GM20431 (cell line): ENCODE measurements around the gene TSEN34.
"Not testable (repeated sequence)": the region's sequence is repeated elsewhere in the genome, so short reads cannot be mapped to it uniquely, and the experiment has no call there.

Experiments
- in situ Hi-C: fragments of 300-500 bp; cut with MseI, MboI; formaldehyde crosslinking; loops from one replicate; pipeline ENCODE4 v1.15.0; 2020; ENCODE audit warnings: low sequenced_read_pairs; ENCODE audit not compliant: unreplicated experiment

Gene TSEN34

GRCh38 chr19:54183431-54183830 lies 7.7 kb upstream of the TSEN34 start:
- in situ Hi-C loops = no loop called here

- in situ Hi-C loops = no loop called here
Measured at GRCh38 chr19:54186351-54186750, 4.8 kb upstream of the TSEN34 start.

GRCh38 chr19:54186934-54187381 lies 4.2 kb upstream of the TSEN34 start:
- in situ Hi-C loops = no loop called here

GRCh38 chr19:54188215-54188871 lies 2.8 kb upstream of the TSEN34 start:
- in situ Hi-C loops = no loop called here

GRCh38 chr19:54189145-54189734 lies 1.9 kb upstream of the TSEN34 start, which contains the start of gene MBOAT7:
MBOAT7 (minus strand) TSS chr19:54189580; CDS start chr19:54188508, 1,072 bp downstream.
- in situ Hi-C loops = no loop called here

GRCh38 chr19:54189735-54190502 lies 1.2 kb upstream of the TSEN34 start:
- in situ Hi-C loops = no loop called here

- in situ Hi-C loops = no loop called here
Measured at GRCh38 chr19:54190503-54191010, 551 bp upstream of the TSEN34 start.

- in situ Hi-C loops = no loop called here
Measured at GRCh38 chr19:54191811-54192453, 824 bp downstream of the TSEN34 start.

- in situ Hi-C loops = no loop called here
Measured at GRCh38 chr19:54193011-54193410, 1.9 kb downstream of the TSEN34 start.

GRCh38 chr19:54194463-54194862 lies 3.4 kb downstream of the TSEN34 start:
- in situ Hi-C loops = not testable (repeated sequence)

- in situ Hi-C loops = no loop called here
Measured at GRCh38 chr19:54196536-54196935, 5.4 kb downstream of the TSEN34 start.

GRCh38 chr19:54197121-54197520 lies 6.0 kb downstream of the TSEN34 start:
- in situ Hi-C loops = no loop called here

GRCh38 chr19:54199401-54199800 lies 8.3 kb downstream of the TSEN34 start:
- in situ Hi-C loops = no loop called here

- in situ Hi-C loops = no loop called here
Measured at GRCh38 chr19:54201172-54201701, 10.1 kb downstream of the TSEN34 start.

- in situ Hi-C loops = no loop called here
Measured at GRCh38 chr19:54201980-54202379, 10.9 kb downstream of the TSEN34 start.

- in situ Hi-C loops = no loop called here
Measured at GRCh38 chr19:54203151-54203611, 12.1 kb downstream of the TSEN34 start.

GRCh38 chr19:54204767-54205468 lies 13.8 kb downstream of the TSEN34 start:
- in situ Hi-C loops = no loop called here

- in situ Hi-C loops = no loop called here
Measured at GRCh38 chr19:54206030-54206830, 15.1 kb downstream of the TSEN34 start.

- in situ Hi-C loops = no loop called here
Measured at GRCh38 chr19:54206831-54207177, 15.7 kb downstream of the TSEN34 start.
